Inflammatory macrophage treated with lipopolysaccharide for 4 hours (primary cell): ENCODE results near the gene PLEKHG5.
"Not testable (repeated sequence)": the region's sequence is repeated elsewhere in the genome, so short reads cannot be mapped to it uniquely, and the experiment has no call there.

Source experiments
- DNase-seq: peaks from one replicate; pipeline ENCODE4 v3.0.0-alpha.2; 2020

The PLEKHG5 gene

GRCh38 chr1:6495540-6496364, 4.3 kb upstream of the PLEKHG5 start:
- DNase-seq: no peak

DNA sequence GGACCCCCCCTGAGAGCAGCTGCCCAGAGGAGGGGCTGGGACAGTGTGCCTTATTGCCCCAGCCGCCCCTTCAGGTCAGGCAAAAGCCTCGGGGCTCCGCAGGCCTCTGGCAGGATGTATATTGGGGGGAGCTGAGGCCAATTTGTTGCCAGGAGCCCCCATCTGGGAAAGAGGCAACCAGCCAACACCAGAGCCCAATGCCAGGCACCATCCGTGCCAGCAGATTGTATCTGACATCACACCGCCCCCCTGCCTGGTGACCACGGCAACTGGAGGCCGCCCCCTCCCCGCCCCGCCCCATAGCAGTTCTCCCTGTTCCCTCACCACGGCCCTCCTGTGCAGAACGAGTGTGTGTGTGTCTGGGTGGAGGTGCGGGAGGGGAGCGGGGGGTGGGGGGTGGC, 3.6 kb upstream of the PLEKHG5 start:
- no peak for DNase-seq

GRCh38 chr1:6494627-6495026, 3.2 kb upstream of the PLEKHG5 start:
- no peak for DNase-seq

- not testable (repeated sequence) for DNase-seq
Observed at GRCh38 chr1:6493834-6494223, 2.4 kb upstream of the PLEKHG5 start.

DNA sequence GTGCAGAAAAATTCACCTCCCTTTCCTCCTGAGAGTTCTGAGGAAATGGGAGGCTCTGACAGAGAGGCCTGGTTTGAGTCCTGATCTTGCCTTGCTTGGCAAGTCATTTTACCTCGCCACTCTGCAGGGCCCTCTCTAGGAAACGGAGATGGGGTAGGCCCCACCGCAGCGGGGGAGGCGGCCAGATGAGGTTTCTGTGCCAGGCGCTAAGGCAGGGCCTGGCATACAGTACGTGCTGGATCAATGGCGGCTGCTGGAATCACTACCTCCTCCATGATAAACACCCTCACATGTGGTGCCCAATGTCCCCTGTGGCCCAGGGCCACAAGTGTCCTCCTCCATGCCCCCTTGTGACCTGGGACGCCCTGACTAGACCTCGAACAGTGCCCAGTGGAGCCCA, 499 bp upstream of the PLEKHG5 start:
- no peak for DNase-seq

DNA sequence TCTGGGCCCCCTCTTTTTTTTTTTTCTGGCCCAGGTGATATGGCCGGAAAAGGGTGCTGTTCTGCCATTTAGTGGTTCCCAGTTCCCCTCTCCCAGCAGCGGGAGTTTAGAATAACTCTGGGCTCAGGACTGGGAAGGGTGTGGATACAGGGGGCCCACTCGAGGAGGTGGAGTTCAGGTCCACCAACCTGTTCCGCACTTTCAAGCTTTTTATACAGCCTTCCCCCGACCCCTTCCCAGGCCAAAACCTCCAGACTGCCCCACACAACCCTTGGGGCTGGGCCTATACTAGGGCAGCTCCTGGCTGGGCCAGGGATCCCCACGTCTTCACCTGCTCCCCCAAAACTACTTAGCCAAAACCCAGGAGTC, 402 bp downstream of the PLEKHG5 start:
- no peak for DNase-seq

GRCh38 chr1:6490181-6491080, 1.0 kb downstream of the PLEKHG5 start:
- no peak for DNase-seq

GRCh38 chr1:6489799-6490180, 1.7 kb downstream of the PLEKHG5 start:
- DNase-seq: peak; percentile 57

DNA sequence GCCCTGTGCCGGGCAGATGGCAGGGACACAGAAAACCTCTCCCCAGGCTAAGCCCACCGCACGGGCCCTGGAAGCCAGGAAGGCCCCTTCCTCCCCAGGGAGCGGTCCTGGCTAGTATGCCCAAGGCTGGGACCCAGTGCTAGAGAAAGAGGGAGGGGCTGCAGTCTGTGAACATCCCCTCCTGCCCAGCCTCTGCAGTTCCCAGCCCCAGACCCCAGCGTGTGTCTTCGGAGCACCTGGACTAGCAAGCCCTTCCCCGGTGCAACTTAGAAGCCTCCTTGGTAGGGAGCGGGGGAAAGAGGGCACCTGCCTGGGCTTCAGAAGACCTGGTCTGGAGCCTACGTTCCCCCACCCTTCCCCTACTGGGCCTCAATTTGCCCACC, 2.1 kb downstream of the PLEKHG5 start:
- DNase-seq: no peak

DNA sequence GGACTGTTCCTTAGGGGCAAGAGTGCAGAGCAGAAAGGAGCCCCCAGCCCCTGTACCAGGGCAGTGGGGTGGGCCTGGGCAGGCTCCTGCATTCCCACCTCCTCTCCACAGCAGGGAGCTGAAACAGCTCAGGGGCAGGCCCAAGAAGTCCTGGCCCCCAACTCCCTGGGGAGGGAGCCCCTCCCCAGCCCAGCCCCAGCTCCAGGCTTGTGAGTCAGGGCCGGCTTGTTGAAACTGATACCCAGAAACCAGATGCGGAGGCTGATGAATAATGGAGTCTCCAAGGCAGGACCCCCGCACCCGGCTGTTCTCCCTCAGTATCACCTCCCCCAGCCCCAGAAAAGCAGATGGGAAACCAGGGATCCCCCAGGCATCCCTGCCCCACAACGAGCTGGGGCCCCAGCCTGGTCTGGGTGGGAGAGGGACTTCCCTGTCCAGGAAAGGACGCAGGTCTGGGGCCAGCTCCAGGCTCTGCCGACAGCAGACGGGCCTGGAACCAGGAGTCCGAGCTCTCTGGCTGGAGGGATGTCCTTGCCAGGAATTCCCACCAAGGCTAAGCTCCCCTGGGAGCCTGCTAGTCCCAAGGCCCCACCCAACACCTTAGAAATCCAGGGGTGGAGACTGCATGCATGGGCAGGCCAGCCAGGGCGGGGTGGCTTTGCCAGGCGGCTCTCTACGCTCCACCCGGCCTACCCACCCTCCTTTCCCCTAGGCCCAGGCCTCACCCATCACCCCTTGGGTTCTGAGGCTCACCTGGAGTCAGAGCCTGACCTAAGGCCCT, 2.7 kb downstream of the PLEKHG5 start:
- DNase-seq: no peak

- DNase-seq: no peak
Observed at GRCh38 chr1:6487804-6488484, 3.5 kb downstream of the PLEKHG5 start.

DNA sequence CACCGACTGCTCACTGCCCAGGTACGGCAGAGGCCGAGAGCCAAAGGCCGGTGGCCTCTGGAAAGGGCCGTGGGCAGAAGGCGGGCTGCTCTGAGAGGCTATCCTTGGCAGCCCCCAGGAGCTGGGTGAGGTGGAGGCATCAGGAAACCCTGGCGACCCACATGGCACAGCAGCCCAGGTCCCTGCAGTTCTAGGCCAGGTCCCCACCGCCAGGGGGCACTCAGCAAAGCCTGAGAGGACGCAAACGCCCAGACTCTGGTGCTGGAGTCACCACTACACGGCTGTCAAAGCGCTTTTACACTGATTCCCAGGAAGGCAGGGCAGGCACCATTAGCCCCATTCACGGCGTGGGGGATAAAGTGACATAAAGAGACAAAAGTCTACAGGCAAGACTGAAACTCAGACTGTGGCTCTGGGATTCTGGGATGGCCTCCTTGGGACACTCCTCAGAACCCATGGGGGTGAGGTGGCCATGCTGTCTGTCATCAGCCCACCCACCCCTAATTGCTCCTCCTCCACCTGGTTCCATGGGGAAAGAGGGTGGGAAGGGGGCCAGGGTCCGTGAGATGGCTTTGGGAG, 4.9 kb downstream of the PLEKHG5 start:
- DNase-seq: peak; percentile 80

DNA sequence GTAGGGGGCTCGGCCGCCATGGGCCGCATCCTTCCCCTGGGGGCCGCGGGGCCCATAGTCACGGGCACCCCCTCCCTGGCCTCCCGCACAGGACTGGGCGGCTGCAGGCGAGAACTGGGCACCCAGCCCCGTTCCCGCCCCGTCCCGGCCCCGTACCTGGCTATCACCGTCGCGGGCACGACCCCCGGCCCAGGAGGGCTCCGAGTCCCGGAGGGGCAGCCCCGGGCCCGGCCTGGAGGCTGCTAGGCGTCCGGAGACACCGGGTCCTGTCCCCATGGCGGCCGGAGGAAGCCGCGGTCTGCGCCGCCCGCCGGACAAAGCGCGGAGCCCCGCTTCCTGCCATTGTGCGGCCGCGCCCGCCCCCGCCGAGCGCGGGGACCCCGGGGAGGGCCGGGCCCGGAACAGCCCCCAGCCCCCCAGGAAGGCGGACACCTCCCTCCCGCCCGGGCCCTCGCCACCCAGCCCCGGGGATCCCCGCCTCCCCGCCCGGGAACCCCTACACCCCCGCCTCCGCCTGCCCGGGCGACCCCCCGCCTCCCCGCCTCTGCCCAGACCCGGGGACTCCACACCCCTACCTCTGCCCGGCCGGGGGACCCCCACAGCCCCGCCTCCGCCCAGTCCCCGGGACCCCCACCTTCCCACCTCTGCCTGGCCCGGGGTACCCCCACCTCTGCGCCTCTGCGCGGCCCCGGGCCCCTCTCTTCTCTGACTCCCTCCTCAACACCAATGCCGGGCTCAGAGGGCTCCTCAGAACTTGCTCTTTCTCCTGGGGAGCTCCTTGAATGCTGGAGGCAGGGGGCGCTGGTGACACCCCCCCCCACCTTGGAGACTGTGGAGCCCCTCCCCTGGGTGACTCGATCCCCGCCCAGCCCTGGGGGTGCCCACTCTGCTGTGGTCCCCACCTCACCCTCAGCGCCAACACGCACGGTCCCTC, 6.0 kb downstream of the PLEKHG5 start:
- DNase-seq: no peak

DNA sequence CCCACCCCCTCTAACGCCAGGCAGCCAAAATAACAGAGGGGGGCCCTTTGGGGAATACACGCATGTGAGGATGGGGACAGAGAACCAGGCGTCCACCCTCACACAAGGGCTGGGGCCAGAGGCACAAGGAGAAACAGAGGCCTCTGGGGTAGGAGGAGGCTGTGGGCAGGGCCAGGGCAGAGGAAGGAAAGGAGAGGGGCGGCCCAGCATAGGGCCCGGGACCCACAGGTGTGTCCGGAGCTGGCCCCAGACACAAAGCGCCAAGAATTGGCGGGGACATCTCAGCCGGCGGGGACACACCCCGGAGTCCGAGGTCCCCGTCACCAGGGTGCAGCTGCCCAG, 6.7 kb downstream of the PLEKHG5 start:
- no peak for DNase-seq

DNA sequence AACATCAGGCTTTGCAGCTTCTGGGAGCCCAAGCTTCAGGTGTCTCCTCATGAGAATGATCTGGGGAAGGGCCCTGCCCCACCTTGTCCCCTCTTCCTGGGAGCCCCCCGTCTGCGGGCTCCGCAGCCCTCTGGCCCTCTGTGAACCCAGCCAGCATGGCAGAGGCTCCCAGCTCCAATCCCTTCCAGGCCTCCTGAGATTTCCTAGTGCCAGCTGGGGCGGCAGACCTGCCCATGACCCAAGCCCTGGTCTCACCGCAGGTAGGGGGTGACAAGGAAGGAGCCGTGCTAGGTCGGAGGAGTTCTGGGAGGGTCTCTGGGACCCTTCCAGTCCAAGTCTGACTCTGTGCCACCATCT, 7.7 kb downstream of the PLEKHG5 start:
- DNase-seq: no peak

GRCh38 chr1:6483017-6483760, 8.3 kb downstream of the PLEKHG5 start:
- DNase-seq: no peak

DNA sequence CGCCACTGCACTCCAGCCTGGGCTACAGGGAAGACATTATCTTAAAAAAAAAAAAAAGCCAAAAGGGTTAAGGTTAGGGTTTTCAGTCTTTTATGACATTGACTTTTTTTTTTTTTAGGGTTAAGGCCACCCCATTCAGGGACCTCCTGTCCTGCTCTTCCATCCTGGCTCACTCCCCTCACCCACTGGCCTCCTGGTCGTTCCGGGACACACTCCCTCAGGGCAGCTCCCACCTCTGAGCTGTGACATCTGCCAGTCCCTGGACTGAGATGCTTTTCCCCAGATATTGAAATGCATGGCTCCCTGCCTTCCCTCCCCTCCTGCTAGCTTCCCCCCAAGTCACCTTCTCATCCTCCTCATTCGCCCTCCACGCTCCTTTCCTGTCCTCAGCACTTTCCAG, 9.6 kb downstream of the PLEKHG5 start:
- DNase-seq: no peak

DNA sequence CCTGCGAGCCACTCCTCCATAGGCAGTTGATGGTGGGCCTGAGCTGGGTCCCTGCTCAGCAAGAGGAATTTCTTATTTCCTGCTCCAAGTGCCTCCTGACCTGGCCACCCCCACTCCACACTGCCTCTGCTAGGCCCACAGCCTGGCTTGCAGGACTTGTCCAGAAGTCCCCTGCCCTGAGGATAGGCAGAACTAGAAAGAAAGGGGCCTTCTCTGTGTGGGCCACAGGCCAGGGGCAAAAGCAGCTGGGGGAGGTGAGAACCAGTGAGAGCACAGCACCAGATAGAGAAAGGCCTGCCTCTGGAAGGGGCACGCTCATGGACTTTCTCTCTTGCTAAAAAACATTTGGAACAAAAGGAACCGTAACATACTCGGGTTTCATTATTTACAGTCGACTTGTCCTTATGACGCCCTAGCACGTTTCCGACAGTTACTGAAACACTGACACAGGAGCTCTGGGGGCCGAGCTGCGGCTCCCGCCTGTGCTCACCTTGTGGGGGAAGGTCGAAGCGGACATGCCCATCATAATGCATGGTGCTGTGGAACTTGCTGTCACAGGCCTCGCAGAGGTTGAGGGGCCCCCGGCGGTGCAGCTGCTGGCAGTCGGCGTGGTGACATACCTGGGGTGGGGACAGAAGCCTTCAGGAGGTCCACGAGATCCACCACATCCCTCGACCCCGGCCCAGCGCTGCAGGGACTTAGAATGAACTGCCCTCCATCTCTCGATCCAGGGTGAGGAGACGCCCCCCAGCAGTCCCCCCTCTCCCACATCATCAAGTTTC, 14.2 kb downstream of the PLEKHG5 start:
- no peak for DNase-seq

DNA sequence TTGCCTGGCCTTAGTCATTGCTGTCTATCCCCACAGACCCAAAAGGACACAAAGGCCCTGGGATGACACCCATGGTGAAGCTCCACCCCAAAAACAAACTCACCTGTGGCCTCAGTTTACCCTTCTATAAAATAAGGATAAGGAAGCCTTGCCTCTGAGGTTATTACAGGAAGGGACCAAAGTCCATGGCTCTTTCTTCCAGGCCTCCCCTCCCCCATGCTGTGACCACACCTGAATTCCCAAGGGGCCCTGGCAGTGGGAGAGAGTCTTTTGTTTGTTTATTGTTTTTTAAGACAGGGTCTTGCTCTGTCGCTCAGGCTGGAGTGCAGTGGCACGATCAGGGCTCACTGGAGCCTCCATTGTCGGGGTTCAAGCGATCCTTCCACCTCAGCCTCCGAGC, 15.0 kb downstream of the PLEKHG5 start:
- no peak for DNase-seq
